DOHH2 (cell line): ENCODE results near the gene CAMK2N1.

Experiments used
- H3F3A ChIP-seq: fragments of 200-600 bp; sonication (generic), shearing (Covaris generic); 2 replicates; pipeline ENCODE4 v1.6.0; 2016; ENCODE audit warnings: antibody characterized with exemption, mild to moderate bottlenecking; ENCODE audit not compliant: control insufficient read depth, insufficient read depth
- H3K27ac ChIP-seq: fragments of 200-600 bp; sonication (generic); 2 replicates; pipeline ENCODE4 v1.5.1; 2014; ENCODE audit warnings: low read depth, mild to moderate bottlenecking, low read length, moderate library complexity
- H3K27me3 ChIP-seq: fragments of 200-600 bp; sonication (generic); 2 replicates; pipeline ENCODE4 v1.6.1; 2014; ENCODE audit warnings: mild to moderate bottlenecking, low read length, mixed read lengths; ENCODE audit not compliant: control insufficient read depth
- H3K36me3 ChIP-seq: fragments of 200-600 bp; sonication (generic); 2 replicates; pipeline ENCODE4 v1.6.1; 2014; ENCODE audit warnings: mild to moderate bottlenecking, low read length, moderate library complexity, mixed read lengths; ENCODE audit not compliant: control insufficient read depth
- H3K4me1 ChIP-seq: fragments of 200-600 bp; sonication (generic); 2 replicates; pipeline ENCODE4 v1.6.1; 2014; ENCODE audit warnings: mild to moderate bottlenecking, low read length, mixed read lengths; ENCODE audit not compliant: control insufficient read depth
- H3K4me2 ChIP-seq: fragments of 200-600 bp; sonication (generic); 2 replicates; pipeline ENCODE4 v1.6.0; 2014; ENCODE audit warnings: mild to moderate bottlenecking, low read length, moderate library complexity
- H3K4me3 ChIP-seq: fragments of 200-600 bp; sonication (generic); 2 replicates; pipeline ENCODE4 v1.5.1; 2014; ENCODE audit warnings: mild to moderate bottlenecking, low read length, mixed read lengths
- H3K79me2 ChIP-seq: fragments of 200-600 bp; sonication (generic); 2 replicates; pipeline ENCODE4 v1.6.1; 2014; ENCODE audit warnings: mild to moderate bottlenecking, low read length, mixed read lengths; ENCODE audit not compliant: control insufficient read depth
- H3K9me2 ChIP-seq: fragments of 200-600 bp; sonication (generic); replicated peaks from 2 replicates; pipeline ENCODE4 v1.6.1; 2014; ENCODE audit warnings: mild to moderate bottlenecking, low read length, mixed read lengths; ENCODE audit not compliant: control insufficient read depth
- H3K9me3 ChIP-seq: fragments of 200-600 bp; sonication (generic); 2 replicates; pipeline ENCODE4 v1.6.1; 2014; ENCODE audit warnings: antibody characterized with exemption, low read length, mixed read lengths; ENCODE audit not compliant: control insufficient read depth, insufficient read depth
- H4K20me1 ChIP-seq: fragments of 200-600 bp; sonication (generic); 2 replicates; pipeline ENCODE4 v1.6.0; 2014; ENCODE audit warnings: low read depth, mild to moderate bottlenecking, antibody characterized with exemption, low read length, moderate library complexity; ENCODE audit not compliant: control insufficient read depth, insufficient read depth
- EZH2phosphoT487 ChIP-seq: fragments of 200-600 bp; sonication (generic); IDR thresholded peaks from 2 replicates; pipeline ENCODE4 v1.6.1; 2017; ENCODE audit warnings: borderline replicate concordance, mild to moderate bottlenecking, antibody characterized with exemption, low read length, moderate library complexity, mixed read lengths
- TF ChIP-seq, protein P1 (sequence below): fragments of 200-600 bp; sonication (generic); IDR thresholded peaks from one replicate; pipeline ENCODE4 v1.5.1; 2014; ENCODE audit warnings: antibody characterized with exemption, mild to moderate bottlenecking, low read depth, low read length; ENCODE audit not compliant: poor library complexity, severe bottlenecking

CAMK2N1 gene

DNA sequence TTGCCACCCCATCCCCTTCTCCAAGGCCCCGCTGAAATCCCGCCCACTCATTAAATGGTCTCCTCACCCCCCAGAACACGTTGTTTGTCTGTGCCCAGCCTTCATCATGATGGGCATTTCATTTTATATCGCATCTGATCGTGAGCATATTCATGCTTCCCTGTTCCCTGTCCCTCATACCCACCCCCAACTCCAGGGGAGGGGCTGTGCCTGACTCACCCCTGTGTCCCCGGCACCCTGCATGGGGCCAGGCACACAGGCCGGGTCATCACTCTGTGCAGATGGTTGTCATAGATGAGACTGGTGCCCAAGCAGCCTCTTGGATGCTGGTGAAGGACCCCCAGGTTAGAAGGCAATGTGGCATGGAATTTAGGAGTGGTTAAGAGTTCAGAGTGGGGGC lies 11.0 kb downstream of the CAMK2N1 start:
- Histone ChIP-seq H3K79me2 (no peaks in the 10 kb centered on the region), H3F3A (no peaks in the 10 kb centered on the region), H4K20me1 (no peaks in the 10 kb centered on the region), H3K4me3 (no peak overlapping the region), H3K9me3 (no peaks in the 10 kb centered on the region), H3K27ac (no peak overlapping the region), H3K4me2 (no peak overlapping the region), H3K27me3 (peaks cover 19% of the 10 kb centered on the region), H3K4me1 (no peaks in the 10 kb centered on the region), H3K36me3 (no peaks in the 10 kb centered on the region), H3K9me2 (no peaks in the 10 kb centered on the region)
- TF ChIP-seq, protein P1, sequence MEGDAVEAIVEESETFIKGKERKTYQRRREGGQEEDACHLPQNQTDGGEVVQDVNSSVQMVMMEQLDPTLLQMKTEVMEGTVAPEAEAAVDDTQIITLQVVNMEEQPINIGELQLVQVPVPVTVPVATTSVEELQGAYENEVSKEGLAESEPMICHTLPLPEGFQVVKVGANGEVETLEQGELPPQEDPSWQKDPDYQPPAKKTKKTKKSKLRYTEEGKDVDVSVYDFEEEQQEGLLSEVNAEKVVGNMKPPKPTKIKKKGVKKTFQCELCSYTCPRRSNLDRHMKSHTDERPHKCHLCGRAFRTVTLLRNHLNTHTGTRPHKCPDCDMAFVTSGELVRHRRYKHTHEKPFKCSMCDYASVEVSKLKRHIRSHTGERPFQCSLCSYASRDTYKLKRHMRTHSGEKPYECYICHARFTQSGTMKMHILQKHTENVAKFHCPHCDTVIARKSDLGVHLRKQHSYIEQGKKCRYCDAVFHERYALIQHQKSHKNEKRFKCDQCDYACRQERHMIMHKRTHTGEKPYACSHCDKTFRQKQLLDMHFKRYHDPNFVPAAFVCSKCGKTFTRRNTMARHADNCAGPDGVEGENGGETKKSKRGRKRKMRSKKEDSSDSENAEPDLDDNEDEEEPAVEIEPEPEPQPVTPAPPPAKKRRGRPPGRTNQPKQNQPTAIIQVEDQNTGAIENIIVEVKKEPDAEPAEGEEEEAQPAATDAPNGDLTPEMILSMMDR = no peak
- no peak for TF ChIP-seq EZH2phosphoT487

DNA sequence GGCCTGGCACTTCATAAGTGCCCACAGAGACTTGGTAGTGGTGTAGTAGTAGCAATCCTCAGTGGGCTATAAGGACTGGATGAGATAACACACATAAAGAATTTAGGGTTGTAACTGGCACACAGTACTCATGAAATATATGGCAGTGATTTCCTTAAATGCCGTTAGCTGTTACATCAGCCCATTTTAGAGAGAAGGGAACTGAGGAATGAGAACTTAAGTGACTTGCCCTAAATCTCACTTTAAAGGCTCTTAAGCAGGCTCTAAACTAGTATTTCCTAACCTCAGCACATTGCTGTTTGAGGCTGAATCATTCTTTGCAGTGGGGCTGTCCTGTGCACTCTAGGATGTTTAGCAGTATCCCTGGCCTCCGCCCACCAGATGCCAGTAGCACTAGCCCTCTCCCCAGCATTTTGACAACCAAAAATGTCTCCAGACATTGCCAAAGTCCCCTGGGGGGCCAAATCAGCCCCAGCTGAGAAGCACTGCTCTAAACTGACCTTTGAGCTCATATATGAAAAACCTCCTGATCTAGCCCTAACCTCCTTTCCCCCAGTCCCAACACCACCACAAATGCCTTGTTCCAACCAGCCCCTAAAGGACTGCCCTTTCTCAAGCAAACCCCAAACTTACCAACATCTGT lies 11.6 kb downstream of the CAMK2N1 start:
- Histone ChIP-seq H3K4me2 (no peak overlapping the region), H4K20me1 (no peaks in the 10 kb centered on the region), H3K27me3 (peaks cover 17% of the 10 kb centered on the region), H3K4me3 (no peak overlapping the region), H3K9me3 (no peaks in the 10 kb centered on the region), H3K4me1 (no peaks in the 10 kb centered on the region), H3K36me3 (no peaks in the 10 kb centered on the region), H3K79me2 (no peaks in the 10 kb centered on the region), H3F3A (no peaks in the 10 kb centered on the region), H3K27ac (no peak overlapping the region), H3K9me2 (no peaks in the 10 kb centered on the region)
- no peak for TF ChIP-seq EZH2phosphoT487
- TF ChIP-seq, protein P1 = no peak

DNA sequence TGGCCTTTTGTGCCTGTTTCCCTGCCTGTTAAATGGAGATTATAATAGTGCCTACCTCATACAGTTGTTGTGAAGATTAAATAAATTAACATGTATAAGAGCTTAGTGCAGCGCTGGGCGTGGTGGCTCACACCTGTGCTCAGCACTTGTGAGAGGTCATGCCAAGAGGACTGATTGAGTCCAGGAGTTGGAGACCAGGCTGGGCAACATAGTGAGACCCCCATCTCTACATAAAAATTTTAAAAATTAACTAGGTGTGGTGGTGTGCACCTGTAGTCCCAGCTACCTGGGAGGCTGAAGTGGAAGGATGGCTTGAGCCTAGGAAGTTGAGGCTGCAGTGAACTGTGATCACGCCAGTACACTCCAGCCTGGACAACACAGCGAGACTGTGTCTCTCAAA lies 12.1 kb downstream of the CAMK2N1 start:
- H3K79me2 ChIP-seq = no peaks in the 10 kb centered on the region
- H4K20me1 ChIP-seq = no peaks in the 10 kb centered on the region
- no peaks in the 10 kb centered on the region for H3K9me2 ChIP-seq
- no peaks in the 10 kb centered on the region for H3K4me1 ChIP-seq
- H3K27me3 ChIP-seq = peaks cover 12% of the 10 kb centered on the region
- no peak overlapping the region for H3K27ac ChIP-seq
- no peaks in the 10 kb centered on the region for H3F3A ChIP-seq
- TF ChIP-seq EZH2phosphoT487 = no peak
- TF ChIP-seq, protein P1 = no peak
- H3K9me3 ChIP-seq = no peaks in the 10 kb centered on the region
- H3K4me3 ChIP-seq = no peak overlapping the region
- H3K36me3 ChIP-seq = no peaks in the 10 kb centered on the region
- no peak overlapping the region for H3K4me2 ChIP-seq
